IPS-18c (cell line): ENCODE data around the gene RSPH10B.
"Not testable (repeated sequence)": the region's sequence is repeated elsewhere in the genome, so short reads cannot be mapped to it uniquely, and the experiment has no call there.

Experiments
- H3K4me3 ChIP-seq: 2 replicates; pipeline ENCODE4 v1.7.0; 2013; ENCODE audit warnings: low read depth, mild to moderate bottlenecking, low read length, moderate library complexity; ENCODE audit not compliant: insufficient read depth
- H3K9me3 ChIP-seq: one replicate; pipeline ENCODE4 v1.6.1; 2013; ENCODE audit warnings: mild to moderate bottlenecking, low read length, moderate library complexity; ENCODE audit not compliant: control insufficient read depth, insufficient read depth

The RSPH10B gene

DNA sequence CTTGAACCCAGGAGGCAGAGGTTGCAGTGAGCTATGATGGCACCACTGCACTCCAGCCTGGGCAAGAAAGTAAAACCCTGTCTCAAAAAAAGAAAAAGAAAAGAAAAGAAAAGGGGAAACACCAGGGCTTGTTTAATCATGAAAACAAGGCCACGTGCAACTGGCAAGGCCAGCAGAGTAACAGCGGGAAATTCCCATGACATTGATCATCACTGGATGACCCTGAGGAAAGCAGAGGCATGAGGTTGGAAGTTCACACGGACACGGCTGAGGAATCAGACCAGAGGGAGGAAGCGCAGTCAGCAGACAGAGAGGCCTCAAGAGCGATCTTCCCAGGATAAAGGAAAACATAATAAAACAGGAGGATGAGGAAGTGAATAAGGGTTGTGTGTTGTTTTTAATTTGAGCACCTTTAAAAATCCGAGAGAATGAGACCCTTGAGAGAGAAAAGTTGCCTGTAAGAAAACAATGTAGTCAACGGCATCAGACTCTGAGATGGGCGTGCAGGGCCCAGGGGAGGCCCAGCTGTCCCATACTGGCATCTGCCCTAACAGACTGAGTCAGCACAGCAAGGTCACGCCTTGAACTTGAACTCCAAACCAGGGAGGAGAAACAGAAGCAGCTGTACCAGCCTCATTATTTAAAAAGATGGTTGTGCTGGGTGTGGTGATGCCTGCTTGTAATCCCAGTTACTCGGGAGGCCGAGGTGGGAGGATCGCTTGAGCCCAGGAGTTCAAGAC lies 38.4 kb downstream of the RSPH10B start:
- H3K4me3 ChIP-seq, H3K9me3 ChIP-seq: not testable (repeated sequence)

DNA sequence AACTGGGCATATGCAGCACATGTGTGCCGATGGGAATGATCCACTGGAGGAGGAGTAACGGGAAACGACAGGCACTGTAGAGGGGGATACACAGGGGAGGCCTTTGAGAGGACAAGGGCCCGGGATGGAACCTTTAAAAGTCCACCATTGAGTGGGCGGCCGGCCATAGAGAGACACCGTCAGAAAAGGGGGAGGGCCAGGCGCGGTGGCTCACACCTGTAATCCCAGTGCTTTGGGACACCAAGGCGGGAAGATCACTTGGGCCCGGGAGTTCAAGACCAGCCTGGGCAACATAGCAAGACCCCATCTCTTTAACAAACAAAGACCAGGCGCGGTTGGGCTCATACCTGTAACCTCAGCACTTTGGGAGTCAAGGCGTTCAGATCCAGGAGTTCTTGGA lies 39.2 kb downstream of the RSPH10B start:
- not testable (repeated sequence) for H3K9me3 ChIP-seq

DNA sequence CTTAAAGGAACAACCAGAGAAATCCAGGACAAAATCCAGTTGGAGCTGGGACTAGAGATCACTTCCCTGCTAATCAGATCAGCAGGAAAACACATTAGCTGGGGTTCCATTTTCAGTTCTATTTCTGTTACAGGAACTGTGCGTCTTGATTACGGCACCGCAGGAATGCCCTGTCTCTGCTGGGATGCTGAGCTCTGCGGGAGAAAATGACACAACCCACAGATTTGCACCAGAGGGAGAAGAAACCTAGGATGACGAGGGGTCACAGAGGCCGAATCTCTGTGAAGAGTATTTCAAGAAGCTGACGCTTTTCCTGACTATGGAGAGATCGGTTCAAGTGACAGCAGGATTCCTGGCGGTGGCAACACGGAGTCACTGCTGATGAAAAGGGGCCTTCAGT lies 40.2 kb downstream of the RSPH10B start:
- H3K9me3 ChIP-seq, result not testable (repeated sequence)

More for the DNA sequence above, 39.2 kb downstream of the RSPH10B start:
- not testable (repeated sequence) for H3K4me3 ChIP-seq

DNA sequence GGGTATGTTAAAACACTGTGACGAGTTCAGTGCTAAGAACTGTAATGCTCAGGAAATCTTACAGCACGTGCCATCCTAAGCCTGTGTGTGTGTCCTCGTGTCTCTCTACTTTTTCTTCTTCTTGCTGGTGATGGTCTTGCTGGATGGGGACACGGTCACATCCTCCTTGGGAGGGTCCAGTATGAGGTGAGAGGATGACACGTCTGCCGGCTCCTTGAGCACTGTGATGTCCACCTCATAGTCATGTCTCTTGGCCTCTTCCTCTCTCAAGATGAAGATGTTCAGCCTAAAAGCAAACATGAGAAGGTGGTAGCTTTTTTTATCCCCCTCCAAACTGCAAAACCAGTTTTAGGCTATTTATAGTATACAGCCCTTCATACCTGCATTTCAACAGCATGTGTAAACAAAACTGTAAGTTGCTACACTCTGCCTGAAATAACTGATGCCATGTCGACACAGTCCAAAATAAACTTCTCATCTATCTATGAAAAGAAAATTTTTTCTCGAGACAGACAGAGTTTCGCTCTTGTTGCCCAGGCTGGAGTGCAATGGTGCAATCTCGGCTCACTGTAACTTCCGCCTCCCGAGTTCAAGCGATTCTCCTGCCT lies 44.1 kb downstream of the RSPH10B start:
- not testable (repeated sequence) for H3K4me3 ChIP-seq, H3K9me3 ChIP-seq

More for the DNA sequence above, 40.2 kb downstream of the RSPH10B start:
- H3K4me3 ChIP-seq, result not testable (repeated sequence)

DNA sequence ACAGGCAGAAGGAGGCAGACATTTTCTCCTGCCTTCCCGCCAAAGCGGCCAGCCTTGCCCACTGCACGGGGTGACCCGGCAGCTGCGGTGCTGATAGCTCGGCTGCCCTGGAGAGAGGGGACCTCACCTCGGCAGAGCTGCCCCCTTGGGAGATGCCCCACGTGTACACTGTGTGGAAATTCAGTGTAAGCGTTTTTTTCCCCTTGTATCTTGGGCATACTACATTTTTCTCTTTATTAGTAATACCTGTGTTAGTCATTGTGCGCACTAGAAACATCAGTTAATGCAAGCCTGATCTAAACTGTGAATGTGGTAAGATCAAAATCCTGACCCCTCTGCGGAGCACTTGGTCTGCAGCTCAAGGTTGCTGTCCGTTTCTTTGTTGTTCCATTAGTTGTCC lies 45.9 kb downstream of the RSPH10B start:
- H3K4me3 ChIP-seq, H3K9me3 ChIP-seq: not testable (repeated sequence)

DNA sequence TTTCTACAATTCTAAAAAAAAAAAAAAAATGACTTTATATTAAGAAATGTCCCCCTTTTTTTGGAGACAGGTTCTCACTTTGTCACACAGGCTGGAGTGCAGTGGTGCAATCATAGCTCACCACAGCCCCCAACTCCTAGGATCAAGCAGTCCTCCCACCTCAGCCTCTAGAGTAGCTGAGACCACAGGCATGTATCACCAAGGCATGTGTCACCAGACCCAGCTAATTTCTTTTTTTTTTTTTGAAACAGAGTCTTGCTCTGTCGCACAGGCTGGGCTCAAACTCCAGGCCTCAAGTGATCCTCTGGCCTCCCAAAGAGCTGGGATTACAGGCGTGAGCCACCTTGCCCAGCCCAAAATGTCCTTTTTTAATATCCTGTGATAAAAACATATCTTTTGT lies 46.3 kb downstream of the RSPH10B start:
- H3K4me3 ChIP-seq, H3K9me3 ChIP-seq: not testable (repeated sequence)

DNA sequence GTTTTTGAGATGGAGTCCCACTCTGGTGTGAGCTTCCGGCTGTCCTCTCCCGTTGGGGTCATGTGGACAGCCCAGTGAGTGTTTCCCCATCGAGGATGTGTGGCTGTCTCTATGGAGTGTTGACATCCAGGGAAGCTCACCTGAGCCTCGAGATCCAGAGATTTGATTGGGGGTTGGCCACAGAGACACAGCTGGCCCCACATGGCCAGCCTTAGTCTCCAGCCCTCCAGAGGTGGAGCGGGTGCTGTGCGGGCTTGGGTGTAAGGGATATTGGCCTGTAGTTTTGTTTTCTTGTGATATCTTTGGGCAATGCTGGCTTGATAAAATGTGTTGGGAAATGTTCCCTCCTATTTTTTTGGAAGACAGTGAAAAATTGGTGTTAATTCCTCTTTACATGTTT lies 54.0 kb downstream of the RSPH10B start:
- H3K4me3 ChIP-seq, H3K9me3 ChIP-seq: not testable (repeated sequence)

DNA sequence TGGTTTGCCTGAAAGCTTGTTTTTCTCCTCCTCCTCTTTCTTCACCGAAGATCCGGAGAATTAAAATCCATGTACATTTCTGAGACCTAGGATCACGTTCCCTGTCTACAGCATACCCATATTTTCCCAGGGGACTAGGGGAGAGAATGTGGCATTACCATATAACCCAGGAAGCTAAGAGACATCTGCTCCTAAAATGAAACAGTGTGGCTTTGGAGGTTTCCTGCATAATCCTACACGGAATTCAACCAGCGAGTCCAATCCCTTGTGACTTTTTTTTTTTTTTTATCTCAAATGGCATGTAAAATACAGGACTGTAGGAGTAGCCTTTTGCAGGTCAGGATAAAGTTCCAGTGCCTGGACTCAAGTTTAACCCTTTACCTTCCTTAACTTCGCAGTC lies 61.7 kb downstream of the RSPH10B start:
- H3K9me3 ChIP-seq, H3K4me3 ChIP-seq: not testable (repeated sequence)

DNA sequence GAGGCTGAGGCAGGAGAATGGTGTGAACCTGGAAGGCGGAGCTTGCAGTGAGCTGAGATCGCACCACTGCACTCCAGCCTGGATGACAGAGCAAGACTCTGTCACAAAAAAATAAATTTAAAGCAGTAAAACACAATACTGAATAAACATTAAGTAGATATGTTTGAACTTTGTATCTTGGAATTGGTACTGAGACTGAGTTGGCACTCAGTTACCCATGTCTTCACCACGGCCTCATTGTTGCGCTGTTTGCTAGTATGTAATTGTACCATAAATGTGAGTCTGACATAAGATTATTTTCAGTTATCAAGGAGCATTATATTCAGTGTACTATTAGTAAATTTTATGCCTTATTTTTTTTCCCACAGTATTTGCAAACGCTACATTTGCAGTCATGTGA lies 65.8 kb downstream of the RSPH10B start:
- not testable (repeated sequence) for H3K4me3 ChIP-seq, H3K9me3 ChIP-seq

DNA sequence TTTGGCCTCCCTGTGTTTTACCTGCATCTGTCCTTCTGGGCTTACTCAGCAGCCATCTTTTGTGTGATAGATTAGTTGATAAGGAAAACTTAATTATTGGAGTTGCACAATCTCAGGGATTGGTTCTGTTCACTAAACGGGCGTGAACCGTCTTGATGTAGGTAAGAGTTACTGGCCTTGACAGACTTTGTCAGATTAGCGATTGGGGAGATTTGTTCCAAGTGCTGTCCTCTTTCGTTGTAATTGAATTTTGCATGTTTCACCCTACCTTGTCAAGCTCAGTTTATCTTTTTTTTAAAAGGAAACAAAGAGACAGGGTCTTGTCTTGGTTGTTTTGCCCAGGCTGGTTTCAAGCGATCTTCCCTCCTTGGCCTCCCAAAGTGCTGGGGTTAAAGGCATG lies 67.5 kb downstream of the RSPH10B start:
- not testable (repeated sequence) for H3K9me3 ChIP-seq, H3K4me3 ChIP-seq

DNA sequence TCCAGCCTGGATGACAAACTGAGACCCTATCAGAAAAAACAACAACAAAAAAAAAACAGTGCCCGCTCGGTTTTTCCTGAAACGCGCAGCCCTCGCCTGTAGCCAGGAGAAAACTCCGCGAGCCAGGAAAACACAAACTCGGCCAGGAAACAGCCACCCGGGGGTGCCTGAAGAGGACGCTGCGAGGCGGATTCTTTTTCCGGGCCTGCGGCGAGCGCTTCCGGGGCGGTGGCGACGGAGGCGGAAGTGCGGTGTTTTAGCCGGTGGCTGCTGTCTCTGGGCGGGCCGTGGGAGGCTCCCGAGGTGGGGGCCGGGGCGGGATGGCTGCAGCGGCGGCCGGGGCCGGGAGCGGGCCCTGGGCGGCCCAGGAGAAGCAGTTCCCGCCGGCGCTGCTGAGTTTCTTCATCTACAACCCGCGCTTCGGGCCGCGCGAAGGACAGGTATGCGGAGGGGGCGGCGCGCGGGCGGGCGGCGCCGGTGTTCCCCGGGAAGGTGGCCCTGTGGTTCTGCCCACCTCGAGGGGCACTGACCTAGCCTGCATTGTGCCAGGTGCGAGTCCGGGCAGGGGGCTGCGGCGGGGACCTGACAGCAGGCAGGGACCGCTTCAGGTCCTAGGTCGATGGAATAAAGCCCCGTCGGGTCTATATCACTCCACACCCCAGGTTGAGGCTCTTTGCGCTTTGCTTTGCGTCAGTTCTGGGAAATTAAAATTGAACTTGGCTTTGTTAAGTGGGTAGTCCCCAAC lies 71.8 kb downstream of the RSPH10B start, which contains the start of gene CCZ1:
Gene CCZ1, plus strand, starts transcription at position 254 of the 745 bp plus-strand sequence. Its CDS starts 67 bp downstream, at position 321.
- H3K9me3 ChIP-seq, H3K4me3 ChIP-seq: not testable (repeated sequence)

DNA sequence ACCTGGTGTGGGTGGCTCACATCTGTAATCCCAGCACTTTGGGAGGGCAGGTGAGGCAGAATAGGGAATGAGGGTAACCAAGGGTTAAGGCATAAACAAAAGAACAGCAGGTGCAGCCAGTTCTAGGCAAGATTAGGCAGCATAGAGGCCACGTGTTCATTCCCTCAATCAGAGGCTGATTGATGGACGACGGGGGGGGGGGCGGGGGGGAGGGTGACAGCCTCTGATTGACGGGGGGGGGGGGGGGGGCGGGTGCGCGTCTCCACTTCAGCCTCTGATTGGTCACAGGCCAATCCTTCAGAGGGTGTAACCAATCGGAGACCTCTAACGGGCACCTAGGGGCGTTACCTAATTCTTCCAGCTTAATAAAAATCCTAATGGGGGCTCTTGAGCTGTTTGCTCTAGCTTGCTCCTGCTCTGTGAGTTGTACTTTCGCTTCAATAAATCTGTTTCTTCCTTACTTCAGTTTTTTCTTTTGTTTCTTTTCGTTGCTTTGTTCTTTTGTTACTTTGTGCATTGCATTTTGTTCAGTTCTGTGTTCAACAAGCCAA lies 73.0 kb downstream of the RSPH10B start:
- H3K4me3 ChIP-seq, H3K9me3 ChIP-seq: not testable (repeated sequence)

DNA sequence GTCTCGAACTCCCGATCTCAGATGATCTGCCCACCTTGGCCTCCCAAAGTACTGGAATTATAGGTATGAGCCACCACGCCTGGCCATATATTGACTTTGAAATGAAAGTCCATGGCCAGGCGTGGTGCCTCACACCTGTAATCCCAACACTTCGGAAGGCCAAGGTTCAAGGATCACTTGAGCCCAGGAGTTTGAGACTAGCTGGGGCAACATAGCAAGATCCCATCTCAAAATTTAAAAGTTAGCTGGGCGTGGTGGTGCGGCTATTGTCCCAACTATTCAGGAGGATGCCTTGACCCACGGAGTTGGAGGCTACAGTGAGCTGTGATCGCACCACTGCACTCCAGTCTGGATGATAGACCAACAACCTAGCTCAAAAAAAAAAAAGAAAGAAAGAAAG lies 78.0 kb downstream of the RSPH10B start:
- Histone ChIP-seq H3K9me3 (no peaks in the 10 kb centered on the region), H3K4me3 (no peak overlapping the region)

DNA sequence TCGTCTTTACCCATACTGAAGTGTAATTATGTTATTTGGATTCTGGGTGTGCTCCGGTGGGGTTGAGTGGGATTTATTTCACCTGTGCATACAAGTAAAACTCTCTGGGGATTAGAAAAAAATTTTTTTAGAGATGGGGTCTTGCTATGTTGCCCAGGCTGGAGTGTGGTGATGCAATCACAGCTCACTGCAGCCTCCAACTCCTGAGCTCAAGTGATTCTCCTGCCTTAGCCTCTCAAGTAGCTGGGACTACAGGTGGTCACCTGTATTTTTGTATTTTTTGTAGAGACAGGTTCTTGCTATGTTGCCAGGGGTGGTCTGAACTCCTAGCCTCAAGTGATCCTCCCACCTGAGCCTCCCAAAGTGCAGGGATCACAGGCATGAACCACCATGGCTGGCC lies 80.2 kb downstream of the RSPH10B start:
- not testable (repeated sequence) for H3K4me3 ChIP-seq, H3K9me3 ChIP-seq

DNA sequence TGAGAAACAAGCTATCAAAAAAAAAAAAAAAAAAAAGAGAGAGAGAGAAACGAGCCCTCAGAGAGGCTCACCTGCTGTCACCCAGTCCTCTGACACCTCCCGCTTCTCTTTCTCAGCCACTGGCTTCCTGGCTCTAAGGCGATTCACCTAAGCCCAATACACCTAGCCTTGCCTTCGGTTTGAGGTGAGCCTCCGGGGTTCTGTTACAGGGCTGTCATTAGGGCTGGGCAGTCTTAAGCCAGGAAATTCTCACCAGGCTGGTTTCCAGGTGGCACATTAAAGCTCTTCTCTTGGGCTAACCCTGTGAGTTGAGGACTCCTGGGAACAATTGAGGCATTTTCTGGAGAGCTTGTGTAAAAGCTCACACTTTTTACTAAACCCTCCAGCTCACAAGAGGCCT lies 82.5 kb downstream of the RSPH10B start:
- H3K9me3 ChIP-seq, H3K4me3 ChIP-seq: not testable (repeated sequence)

DNA sequence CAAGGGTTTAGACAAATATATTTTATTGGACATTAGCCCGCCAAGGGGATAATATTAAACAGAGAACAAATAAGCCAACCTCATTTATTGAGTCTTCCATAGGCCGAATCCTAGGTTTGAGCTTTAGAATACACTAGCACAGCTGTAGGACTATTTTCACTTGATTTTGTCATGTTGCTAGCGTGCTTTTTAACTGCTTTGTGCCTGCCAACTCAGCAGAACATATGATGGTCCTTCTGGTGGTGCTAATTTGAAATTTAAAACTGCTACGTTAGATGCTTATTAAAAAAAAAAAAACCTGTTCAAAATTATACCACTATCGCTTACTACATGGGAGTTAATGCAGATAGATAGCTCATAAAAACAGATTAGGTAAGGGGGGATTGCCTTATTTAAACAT lies 86.1 kb downstream of the RSPH10B start:
- not testable (repeated sequence) for H3K4me3 ChIP-seq, H3K9me3 ChIP-seq

DNA sequence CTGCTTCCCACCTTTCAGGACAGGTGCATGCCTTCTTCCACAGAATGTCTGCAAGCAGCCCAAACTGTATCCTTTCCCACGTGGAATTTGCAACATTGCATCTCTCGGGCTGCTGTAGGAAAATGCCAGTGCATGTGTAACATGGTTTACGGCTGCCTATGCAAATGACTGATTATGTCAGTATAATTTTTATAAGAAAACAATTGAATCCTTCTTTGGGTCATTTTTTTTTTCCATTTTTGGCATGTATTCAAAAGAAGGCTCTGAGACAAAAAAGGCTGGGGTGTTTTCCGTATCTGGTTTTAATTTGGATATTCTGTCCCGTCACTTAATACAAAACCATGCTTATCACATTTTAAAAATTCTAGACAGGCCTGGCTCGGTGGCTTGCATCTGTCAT lies 90.4 kb downstream of the RSPH10B start:
- H3K9me3 ChIP-seq, H3K4me3 ChIP-seq: not testable (repeated sequence)

DNA sequence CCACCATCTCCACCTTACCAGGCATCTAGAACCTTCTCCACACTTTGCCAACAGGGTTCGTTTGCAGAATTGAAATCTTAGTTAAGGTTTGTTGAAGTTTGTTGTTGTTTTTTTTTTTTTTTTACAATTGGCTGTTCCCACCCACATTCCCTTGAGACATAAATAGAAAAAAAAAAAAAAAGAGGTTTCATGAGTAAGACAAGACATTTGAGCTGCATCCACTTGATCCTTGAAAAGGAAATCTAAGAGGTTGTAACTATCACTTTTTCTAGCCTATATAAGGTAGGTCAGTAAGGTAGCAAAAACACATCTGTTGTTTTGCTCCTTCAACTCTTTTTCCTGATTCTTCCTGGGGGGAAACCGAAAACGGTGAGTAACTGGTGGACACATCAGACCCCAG lies 90.9 kb downstream of the RSPH10B start:
- H3K4me3 ChIP-seq, H3K9me3 ChIP-seq: not testable (repeated sequence)
